HG03378 (cell line): ENCODE results near the gene CPO.

ENCODE experiments used
- ATAC-seq: cut with Tn5 transposase; IDR thresholded peaks from one replicate; pipeline ENCODE4 v1.9.1; 2021; ENCODE audit warnings: mild to moderate bottlenecking, moderate library complexity; ENCODE audit not compliant: unreplicated experiment

CPO gene

DNA sequence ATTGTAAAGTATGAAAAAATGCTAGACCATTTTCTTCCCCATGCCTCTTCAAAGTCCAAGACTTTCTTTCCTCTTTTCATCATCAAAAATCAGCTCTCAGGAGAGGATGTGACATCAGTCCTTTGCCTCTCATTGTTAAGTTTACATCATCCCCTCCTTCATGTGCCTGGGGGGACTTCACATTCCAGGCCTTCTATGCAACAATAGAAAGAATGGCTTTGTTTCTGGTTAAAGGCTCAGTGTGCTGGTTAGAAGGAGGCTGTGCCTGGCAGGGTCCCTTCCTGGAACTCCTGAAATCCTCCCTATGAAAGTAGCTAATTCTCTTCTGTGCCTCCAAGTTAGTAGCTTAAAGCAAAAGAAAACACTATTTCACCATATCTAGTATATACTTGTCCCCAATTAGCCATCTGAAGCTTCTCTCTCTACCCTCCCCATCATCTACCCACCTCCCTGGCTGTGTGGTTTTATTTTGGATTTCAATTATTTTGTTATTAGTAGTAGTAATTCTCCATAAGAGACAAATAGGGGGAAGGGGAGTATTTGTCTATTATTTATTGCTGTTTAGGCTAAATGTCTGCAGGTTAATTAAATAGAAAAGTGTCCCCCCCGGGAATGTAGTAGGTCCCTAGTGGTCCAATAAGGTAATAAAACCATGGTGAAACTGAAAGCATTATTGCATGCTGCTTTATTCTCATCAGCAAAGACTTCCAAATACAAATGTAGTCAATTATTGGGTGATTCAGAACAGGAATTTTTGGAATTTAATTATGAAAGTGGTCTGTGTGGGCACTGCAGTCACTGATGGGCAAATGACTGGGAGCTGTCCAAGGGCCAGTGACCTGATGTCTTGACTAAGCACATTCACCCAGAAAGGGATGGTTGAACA is 69.0 kb downstream of the CPO start:
- ATAC-seq, result no peak

- no peak for ATAC-seq
Observed at GRCh38 chr2:207012461-207012860, 73.1 kb downstream of the CPO start.

- ATAC-seq, result no peak
Observed at GRCh38 chr2:207014424-207014823, 75.1 kb downstream of the CPO start.

- no peak for ATAC-seq
Observed at GRCh38 chr2:207015901-207016300, 76.6 kb downstream of the CPO start.
